WTC11 (cell line): ENCODE data around the gene C9orf153. TPM values are rescaled to one million over a fixed set of nuclear protein-coding genes. Genes with fewer than 3 reads are reported as not detected.

Experiments used
- ATAC-seq: fragments of 200-7000 bp; cut with Tn5 transposase; 2 replicates; pipeline ENCODE4 v1.10.0; 2021; ENCODE audit warnings: mild to moderate bottlenecking, moderate library complexity
- Bru-seq: library from RNA; stranded (reverse); fragments of 400-500 nt; gene quantifications from one replicate; lab custom pipeline; 2021; lab: Mats Ljungman, UMichigan
- CTCF ChIA-PET: fragments of 300-600 bp; sonication (Branson Sonifier 250); formaldehyde crosslinking; loops from one replicate; lab custom pipeline; 2021; ENCODE audit warnings: antibody characterized with exemption; lab: Charles Lee
- POLR2A ChIA-PET: fragments of 350-600 bp; sonication (Branson Sonifier 250); formaldehyde crosslinking; loops from one replicate; lab custom pipeline; 2021; ENCODE audit warnings: antibody characterized with exemption; lab: Charles Lee
- DNase-seq: peaks from one replicate; pipeline ENCODE4 v3.0.0; 2021; ENCODE audit warnings: low spot score
- H3K27ac Mint-ChIP-seq: 2 replicates; pipeline ENCODE4 v1.8.0; 2021; ENCODE audit warnings: mixed read lengths
- H3K27me3 Mint-ChIP-seq: 2 replicates; pipeline ENCODE4 v1.8.0; 2021; ENCODE audit warnings: low read depth, mild to moderate bottlenecking, moderate library complexity, mixed read lengths
- H3K36me3 Mint-ChIP-seq: 2 replicates; pipeline ENCODE4 v1.8.0; 2021; ENCODE audit warnings: mixed read lengths
- H3K4me1 Mint-ChIP-seq: 2 replicates; pipeline ENCODE4 v1.8.0; 2022; ENCODE audit warnings: mixed read lengths
- H3K4me3 Mint-ChIP-seq: 2 replicates; pipeline ENCODE4 v1.8.0; 2021; ENCODE audit warnings: mild to moderate bottlenecking, moderate library complexity, mixed read lengths
- H3K9me3 Mint-ChIP-seq: 2 replicates; pipeline ENCODE4 v1.8.0; 2021; ENCODE audit warnings: mixed read lengths
- FOXK1 ChIP-seq: sonication (generic); formaldehyde crosslinking; IDR thresholded peaks from 2 replicates; pipeline ENCODE4 v1.8.0; 2022; ENCODE audit warnings: mild to moderate bottlenecking, moderate library complexity, missing genetic modification reagents
- JAZF1 ChIP-seq: fragments of 250-450 bp; sonication (Bioruptor Pico); IDR thresholded peaks from 2 replicates; pipeline ENCODE4 v1.9.0; 2021; ENCODE audit warnings: moderate library complexity, mild to moderate bottlenecking, inconsistent platforms
- KAT7 ChIP-seq: sonication (generic); formaldehyde crosslinking; IDR thresholded peaks from 2 replicates; pipeline ENCODE4 v1.8.1; 2023; ENCODE audit warnings: missing genetic modification reagents, mild to moderate bottlenecking, borderline replicate concordance
- NFE2L1 ChIP-seq: sonication (generic); formaldehyde crosslinking; IDR thresholded peaks from 2 replicates; pipeline ENCODE4 v1.8.1; 2023; ENCODE audit warnings: missing genetic modification reagents
- NFYB ChIP-seq: sonication (generic); formaldehyde crosslinking; conservative IDR thresholded peaks from 2 replicates; pipeline ENCODE4 v1.8.0; 2022; ENCODE audit warnings: low read depth, missing genetic modification reagents
- SP1 ChIP-seq: sonication (generic); formaldehyde crosslinking; conservative IDR thresholded peaks from 2 replicates; pipeline ENCODE4 v1.8.1; 2022; ENCODE audit warnings: missing genetic modification reagents
- ZNF423 ChIP-seq: fragments of 250-450 bp; sonication (Bioruptor Pico); IDR thresholded peaks from 2 replicates; pipeline ENCODE4 v2.1.2; 2022; ENCODE audit warnings: mild to moderate bottlenecking, moderate library complexity
- long read RNA-seq, 3 experiments: library from RNA in 1 of 3; library from capped mRNA in 1 of 3; library from polyadenylated mRNA in 1 of 3; unstranded in 2 of 3; stranded (forward) in 1 of 3; transcript quantifications; one replicate each; pipeline ENCODE4 v2.0.0, GENCODE V29; 2021
- total RNA-seq: library from RNA; stranded (reverse); gene quantifications from 3 replicates; pipeline ENCODE4 v1.2.3, GENCODE V29; 2021
- TF ChIP-seq, protein P1 (sequence below): fragments of 250-450 bp; sonication (Bioruptor Pico); IDR thresholded peaks from 2 replicates; pipeline ENCODE4 v1.9.0; 2021; ENCODE audit warnings: mild to moderate bottlenecking, borderline replicate concordance
- TF ChIP-seq, protein P2 (sequence below): fragments of 200-600 bp; IDR thresholded peaks from 2 replicates; pipeline ENCODE4 v1.8.0; 2022; ENCODE audit warnings: antibody characterized with exemption
- TF ChIP-seq, protein P3 (sequence below): sonication (generic); formaldehyde crosslinking; IDR thresholded peaks from 2 replicates; pipeline ENCODE4 v1.8.0; 2022; ENCODE audit warnings: mild to moderate bottlenecking, missing genetic modification reagents

The C9orf153 gene
- total RNA-seq (0.21 to 0.53 TPM in 2 of 3 replicates, not detected in the other), Bru-seq, nascent RNA (percentile 47 among the genes with signal in this experiment)
- long read RNA-seq, experiment 1, result 0 reads
- long read RNA-seq, experiment 2, result 0 reads
- long read RNA-seq, experiment 3, result 0 reads

DNA sequence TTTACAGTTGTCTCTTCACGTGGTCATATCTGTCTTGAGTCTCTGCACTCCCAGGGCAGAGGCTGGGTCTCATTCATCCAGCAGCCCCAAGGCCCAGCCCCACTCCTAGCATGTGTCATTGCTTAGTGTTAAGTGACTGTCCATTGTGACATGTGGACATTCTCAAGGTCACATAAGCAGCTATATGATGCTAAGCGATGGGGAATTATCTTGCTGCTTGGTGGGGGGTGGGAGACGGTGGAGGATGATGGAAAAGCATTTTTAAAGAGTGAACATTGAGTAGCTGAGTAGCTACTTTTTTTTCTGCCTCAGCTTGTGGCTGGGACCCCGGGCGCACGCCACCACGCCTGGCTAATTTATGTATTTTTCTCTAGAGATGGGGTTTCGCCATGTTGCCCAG is at the start of gene C9orf153:
Gene C9orf153, minus strand, starts transcription at position 101 of the 400 bp plus-strand sequence. CDS start 30,054 bp downstream, outside the sequence.
- no peaks in the 10 kb centered on the region for H3K27me3 Mint-ChIP-seq

DNA sequence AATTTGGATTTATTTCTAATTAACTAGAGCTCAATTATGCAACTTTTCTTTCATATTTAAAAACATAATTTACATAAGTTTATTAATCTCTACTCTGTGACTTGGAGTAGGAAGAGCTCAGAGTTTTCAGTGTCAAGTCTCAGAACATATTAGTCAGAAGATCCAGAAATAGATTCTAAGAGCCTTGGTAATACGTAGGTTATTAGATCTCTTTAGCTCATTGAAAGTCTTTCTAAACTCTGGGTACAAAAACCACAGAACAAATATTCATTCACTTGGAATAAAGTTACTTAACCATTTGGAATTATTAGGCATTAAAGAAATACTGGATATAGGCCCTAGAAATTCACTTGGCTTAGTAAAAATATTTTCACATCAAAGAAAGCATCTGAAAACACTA is 49.2 kb upstream of the C9orf153 start:
- ATAC-seq (no peak), DNase-seq (no peak)
- Mint-ChIP-seq H3K4me3 (no peak overlapping the region), H3K27me3 (no peaks in the 10 kb centered on the region; the same call in 1 of the 2 replicates), H3K9me3 (peaks cover 11% of the 10 kb centered on the region), H3K27ac (no peak overlapping the region), H3K4me1 (peaks cover 15% of the 10 kb centered on the region), H3K36me3 (peaks cover 60% of the 10 kb centered on the region)
- no peak for TF ChIP-seq KAT7 (CRISPR knock-in tag)
- no peak for TF ChIP-seq SP1 (CRISPR knock-in tag)
- TF ChIP-seq FOXK1 (CRISPR knock-in tag), result no peak
- ChIA-PET POLR2A (no interaction called here), CTCF (no interaction called here)

More for the DNA sequence above, at the start of gene C9orf153:
- TF ChIP-seq, protein P1, sequence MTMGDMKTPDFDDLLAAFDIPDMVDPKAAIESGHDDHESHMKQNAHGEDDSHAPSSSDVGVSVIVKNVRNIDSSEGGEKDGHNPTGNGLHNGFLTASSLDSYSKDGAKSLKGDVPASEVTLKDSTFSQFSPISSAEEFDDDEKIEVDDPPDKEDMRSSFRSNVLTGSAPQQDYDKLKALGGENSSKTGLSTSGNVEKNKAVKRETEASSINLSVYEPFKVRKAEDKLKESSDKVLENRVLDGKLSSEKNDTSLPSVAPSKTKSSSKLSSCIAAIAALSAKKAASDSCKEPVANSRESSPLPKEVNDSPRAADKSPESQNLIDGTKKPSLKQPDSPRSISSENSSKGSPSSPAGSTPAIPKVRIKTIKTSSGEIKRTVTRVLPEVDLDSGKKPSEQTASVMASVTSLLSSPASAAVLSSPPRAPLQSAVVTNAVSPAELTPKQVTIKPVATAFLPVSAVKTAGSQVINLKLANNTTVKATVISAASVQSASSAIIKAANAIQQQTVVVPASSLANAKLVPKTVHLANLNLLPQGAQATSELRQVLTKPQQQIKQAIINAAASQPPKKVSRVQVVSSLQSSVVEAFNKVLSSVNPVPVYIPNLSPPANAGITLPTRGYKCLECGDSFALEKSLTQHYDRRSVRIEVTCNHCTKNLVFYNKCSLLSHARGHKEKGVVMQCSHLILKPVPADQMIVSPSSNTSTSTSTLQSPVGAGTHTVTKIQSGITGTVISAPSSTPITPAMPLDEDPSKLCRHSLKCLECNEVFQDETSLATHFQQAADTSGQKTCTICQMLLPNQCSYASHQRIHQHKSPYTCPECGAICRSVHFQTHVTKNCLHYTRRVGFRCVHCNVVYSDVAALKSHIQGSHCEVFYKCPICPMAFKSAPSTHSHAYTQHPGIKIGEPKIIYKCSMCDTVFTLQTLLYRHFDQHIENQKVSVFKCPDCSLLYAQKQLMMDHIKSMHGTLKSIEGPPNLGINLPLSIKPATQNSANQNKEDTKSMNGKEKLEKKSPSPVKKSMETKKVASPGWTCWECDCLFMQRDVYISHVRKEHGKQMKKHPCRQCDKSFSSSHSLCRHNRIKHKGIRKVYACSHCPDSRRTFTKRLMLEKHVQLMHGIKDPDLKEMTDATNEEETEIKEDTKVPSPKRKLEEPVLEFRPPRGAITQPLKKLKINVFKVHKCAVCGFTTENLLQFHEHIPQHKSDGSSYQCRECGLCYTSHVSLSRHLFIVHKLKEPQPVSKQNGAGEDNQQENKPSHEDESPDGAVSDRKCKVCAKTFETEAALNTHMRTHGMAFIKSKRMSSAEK, result no peak
- TF ChIP-seq SP1 (CRISPR knock-in tag), result no peak
- Mint-ChIP-seq H3K36me3 (peaks cover 16% of the 10 kb centered on the region), H3K9me3 (peaks cover under 1% of the 10 kb centered on the region; the same call in 1 of the 2 replicates), H3K4me1 (peaks cover 4% of the 10 kb centered on the region; the same call in 1 of the 2 replicates), H3K27ac (no peak within 1 kb of the TSS), H3K4me3 (no peak within 1 kb of the TSS)
- ChIA-PET CTCF (interaction anchor here (1.0 kb wide), 1 partner anchor 58 kb away, joined by 4 read pairs; no protein-coding TSS in a partner anchor), POLR2A (no interaction called here)
- ATAC-seq, result no peak
- DNase-seq, result no peak

DNA sequence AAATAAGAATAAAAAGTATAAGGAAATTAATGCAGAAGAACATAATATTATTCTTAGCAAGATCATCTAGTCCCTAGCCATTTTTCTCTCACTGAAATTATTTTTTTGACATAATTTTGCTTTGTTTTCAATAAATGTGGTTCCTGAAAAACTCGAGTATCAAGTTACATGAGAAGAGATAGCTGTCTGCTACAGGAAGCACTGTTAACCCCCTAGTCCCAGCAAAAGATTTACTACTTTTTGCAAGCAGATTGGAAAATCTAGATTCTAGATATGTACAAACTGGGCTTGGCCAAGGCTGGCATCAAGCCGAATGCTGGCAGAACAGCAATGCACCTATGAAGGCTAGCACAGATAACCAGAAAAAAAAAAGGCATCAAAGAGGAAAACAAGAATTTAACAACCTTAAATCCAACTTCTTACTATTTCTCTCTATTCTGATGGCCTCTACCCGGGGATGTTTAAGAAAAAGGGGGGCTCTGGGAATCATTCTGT is 44.8 kb upstream of the C9orf153 start:
- POLR2A ChIA-PET, result interaction anchor here (1.2 kb wide), 1 partner anchor 22 kb away, joined by 4 read pairs; the partner anchor contains the start of gene ISCA1
- CTCF ChIA-PET, result interaction anchor here (0.6 kb wide), 1 partner anchor 51 kb away, joined by 6 read pairs; no protein-coding TSS in a partner anchor
- Mint-ChIP-seq H3K4me3 (no peak overlapping the region), H3K27ac (peak overlapping the region; percentile 73; the same call in 1 of the 2 replicates), H3K36me3 (peaks cover 37% of the 10 kb centered on the region), H3K4me1 (peaks cover 22% of the 10 kb centered on the region), H3K9me3 (no peaks in the 10 kb centered on the region), H3K27me3 (no peaks in the 10 kb centered on the region)
- DNase-seq (no peak), ATAC-seq (no peak)
- TF ChIP-seq, protein P2, sequence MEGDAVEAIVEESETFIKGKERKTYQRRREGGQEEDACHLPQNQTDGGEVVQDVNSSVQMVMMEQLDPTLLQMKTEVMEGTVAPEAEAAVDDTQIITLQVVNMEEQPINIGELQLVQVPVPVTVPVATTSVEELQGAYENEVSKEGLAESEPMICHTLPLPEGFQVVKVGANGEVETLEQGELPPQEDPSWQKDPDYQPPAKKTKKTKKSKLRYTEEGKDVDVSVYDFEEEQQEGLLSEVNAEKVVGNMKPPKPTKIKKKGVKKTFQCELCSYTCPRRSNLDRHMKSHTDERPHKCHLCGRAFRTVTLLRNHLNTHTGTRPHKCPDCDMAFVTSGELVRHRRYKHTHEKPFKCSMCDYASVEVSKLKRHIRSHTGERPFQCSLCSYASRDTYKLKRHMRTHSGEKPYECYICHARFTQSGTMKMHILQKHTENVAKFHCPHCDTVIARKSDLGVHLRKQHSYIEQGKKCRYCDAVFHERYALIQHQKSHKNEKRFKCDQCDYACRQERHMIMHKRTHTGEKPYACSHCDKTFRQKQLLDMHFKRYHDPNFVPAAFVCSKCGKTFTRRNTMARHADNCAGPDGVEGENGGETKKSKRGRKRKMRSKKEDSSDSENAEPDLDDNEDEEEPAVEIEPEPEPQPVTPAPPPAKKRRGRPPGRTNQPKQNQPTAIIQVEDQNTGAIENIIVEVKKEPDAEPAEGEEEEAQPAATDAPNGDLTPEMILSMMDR, result no peak
- TF ChIP-seq, protein P3, sequence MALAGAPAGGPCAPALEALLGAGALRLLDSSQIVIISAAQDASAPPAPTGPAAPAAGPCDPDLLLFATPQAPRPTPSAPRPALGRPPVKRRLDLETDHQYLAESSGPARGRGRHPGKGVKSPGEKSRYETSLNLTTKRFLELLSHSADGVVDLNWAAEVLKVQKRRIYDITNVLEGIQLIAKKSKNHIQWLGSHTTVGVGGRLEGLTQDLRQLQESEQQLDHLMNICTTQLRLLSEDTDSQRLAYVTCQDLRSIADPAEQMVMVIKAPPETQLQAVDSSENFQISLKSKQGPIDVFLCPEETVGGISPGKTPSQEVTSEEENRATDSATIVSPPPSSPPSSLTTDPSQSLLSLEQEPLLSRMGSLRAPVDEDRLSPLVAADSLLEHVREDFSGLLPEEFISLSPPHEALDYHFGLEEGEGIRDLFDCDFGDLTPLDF, result no peak
- no peak for TF ChIP-seq JAZF1 (CRISPR knock-in tag)

DNA sequence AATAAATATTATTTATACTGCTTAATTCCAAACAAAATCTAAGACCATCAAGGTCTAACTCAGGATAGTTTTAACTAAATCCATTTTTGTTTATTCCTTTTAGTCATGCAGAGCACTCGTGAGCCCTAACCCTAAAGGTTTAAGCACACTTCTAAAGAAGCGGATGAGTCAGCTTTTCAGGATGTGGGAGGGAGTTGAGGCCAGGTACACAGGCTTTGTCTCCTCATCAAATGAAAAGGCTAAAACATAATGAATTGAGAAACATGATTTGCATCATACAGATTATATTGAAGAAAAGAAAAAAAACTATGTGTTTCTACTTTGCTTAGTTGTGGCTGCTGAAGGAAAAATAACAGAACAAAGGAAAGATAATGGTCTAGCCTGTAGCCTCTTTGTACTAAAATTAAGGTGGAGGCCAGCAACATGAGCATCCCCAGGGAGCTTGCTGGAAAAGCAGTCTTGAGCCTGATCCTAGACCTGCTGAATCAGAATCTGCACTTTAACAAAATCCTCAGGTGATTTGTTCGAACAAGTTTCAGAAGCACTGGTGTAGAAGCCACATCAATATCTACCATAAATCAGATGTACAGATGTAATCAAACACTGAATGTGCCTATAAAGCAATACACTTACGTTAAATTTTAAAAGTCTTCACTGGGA is 44.0 kb upstream of the C9orf153 start:
- ChIA-PET CTCF (no interaction called here), POLR2A (interaction anchor here (1.2 kb wide), 1 partner anchor 21 kb away, joined by 4 read pairs; the partner anchor contains the start of gene ISCA1)
- TF ChIP-seq NFYB (CRISPR knock-in tag), result no peak
- no peak for TF ChIP-seq ZNF423 (CRISPR knock-in tag)
- TF ChIP-seq NFE2L1, result peak; percentile 65; the same call in 1 of the 2 replicates
- peak; percentile 80 for ATAC-seq
- no peak overlapping the region for H3K4me3 Mint-ChIP-seq
- peak overlapping the region; percentile 86 for H3K27ac Mint-ChIP-seq
- peaks cover 40% of the 10 kb centered on the region for H3K36me3 Mint-ChIP-seq
- H3K4me1 Mint-ChIP-seq, result peaks cover 22% of the 10 kb centered on the region
- H3K27me3 Mint-ChIP-seq, result no peaks in the 10 kb centered on the region
- no peak for DNase-seq
- H3K9me3 Mint-ChIP-seq, result no peaks in the 10 kb centered on the region
